HEK293T (cell line): ENCODE measurements around the gene DDAH1.

Source experiments
- ARNT ChIP-seq: fragments of 450-650 bp; IDR thresholded peaks from 2 replicates; pipeline ENCODE4 v1.6.1; 2017; ENCODE audit warnings: mild to moderate bottlenecking
- BHLHE40 ChIP-seq: fragments of 450-650 bp; IDR thresholded peaks from 2 replicates; pipeline ENCODE4 v1.6.1; 2016; ENCODE audit warnings: mild to moderate bottlenecking, moderate library complexity, borderline replicate concordance
- CTBP1 ChIP-seq: fragments of 450-650 bp; IDR thresholded peaks from 2 replicates; pipeline ENCODE4 v1.6.1; 2016; ENCODE audit warnings: borderline replicate concordance
- ELF4 ChIP-seq: fragments of 450-650 bp; IDR thresholded peaks from 2 replicates; pipeline ENCODE4 v1.6.1; 2017; ENCODE audit warnings: antibody characterized with exemption
- FOXA1 ChIP-seq: fragments of 450-650 bp; IDR thresholded peaks from 2 replicates; pipeline ENCODE4 v1.6.1; 2016; ENCODE audit warnings: mild to moderate bottlenecking
- FOXK2 ChIP-seq: fragments of 450-650 bp; IDR thresholded peaks from 2 replicates; pipeline ENCODE4 v1.6.1; 2016; ENCODE audit warnings: mild to moderate bottlenecking
- FOXM1 ChIP-seq: fragments of 450-650 bp; IDR thresholded peaks from 2 replicates; pipeline ENCODE4 v1.6.1; 2017; ENCODE audit warnings: mild to moderate bottlenecking, borderline replicate concordance
- HDGF ChIP-seq: fragments of 450-650 bp; IDR thresholded peaks from 2 replicates; pipeline ENCODE4 v1.6.1; 2017; ENCODE audit warnings: antibody characterized with exemption, borderline replicate concordance
- L3MBTL2 ChIP-seq: fragments of 450-650 bp; conservative IDR thresholded peaks from 2 replicates; pipeline ENCODE4 v1.6.1; 2016; ENCODE audit warnings: mild to moderate bottlenecking
- NFRKB ChIP-seq: fragments of 450-650 bp; IDR thresholded peaks from 2 replicates; pipeline ENCODE4 v1.6.1; 2016; ENCODE audit warnings: mild to moderate bottlenecking, moderate library complexity
- SP1 ChIP-seq: fragments of 450-650 bp; IDR thresholded peaks from 2 replicates; pipeline ENCODE4 v1.6.1; 2017
- SUZ12 ChIP-seq: fragments of 450-650 bp; IDR thresholded peaks from 2 replicates; pipeline ENCODE4 v1.6.1; 2016; ENCODE audit warnings: mild to moderate bottlenecking
- TARDBP ChIP-seq: fragments of 450-650 bp; IDR thresholded peaks from 2 replicates; pipeline ENCODE4 v1.6.1; 2016
- ZNF384 ChIP-seq: fragments of 450-650 bp; IDR thresholded peaks from 2 replicates; pipeline ENCODE4 v1.6.1; 2016

GRCh38 chr1:85406887-85407533, 57.9 kb downstream of the DDAH1 start:
- TF ChIP-seq FOXM1 (no peak), ARNT (no peak), CTBP1 (no peak), SUZ12 (no peak), L3MBTL2 (no peak), BHLHE40 (no peak), FOXK2 (no peak), SP1 (no peak), ZNF384 (no peak), NFRKB (no peak), ELF4 (no peak), TARDBP (no peak), FOXA1 (no peak), HDGF (no peak)
